GM23248 (cell line): ENCODE results near the gene TNFRSF21. TPM values are rescaled to one million over a fixed set of nuclear protein-coding genes. Genes with fewer than 3 reads are reported as not detected.

ENCODE experiments used
- DNase-seq: peaks from one replicate; pipeline ENCODE4 v3.0.0-alpha.2; 2015
- H2AFZ ChIP-seq: fragments of 200-600 bp; sonication (generic); 2 replicates; pipeline ENCODE4 v1.6.1; 2016; ENCODE audit warnings: antibody characterized with exemption
- H3F3A ChIP-seq: fragments of 200-600 bp; sonication (generic); 2 replicates; pipeline ENCODE4 v1.6.1; 2016; ENCODE audit warnings: mild to moderate bottlenecking, antibody characterized with exemption, mixed run types; ENCODE audit not compliant: insufficient read depth
- H3K27ac ChIP-seq: fragments of 200-600 bp; sonication (generic); 2 replicates; pipeline ENCODE4 v1.5.1; 2016; ENCODE audit warnings: mild to moderate bottlenecking
- H3K27me3 ChIP-seq: fragments of 200-600 bp; sonication (generic); replicated peaks from 2 replicates; pipeline ENCODE4 v1.6.1; 2016; ENCODE audit warnings: mild to moderate bottlenecking; ENCODE audit not compliant: insufficient read depth
- H3K36me3 ChIP-seq: fragments of 200-600 bp; sonication (generic); 2 replicates; pipeline ENCODE4 v1.6.1; 2016; ENCODE audit warnings: low read depth, mild to moderate bottlenecking
- H3K4me1 ChIP-seq: fragments of 200-600 bp; sonication (generic); 2 replicates; pipeline ENCODE4 v1.6.1; 2016; ENCODE audit warnings: mild to moderate bottlenecking; ENCODE audit not compliant: insufficient read depth
- H3K4me2 ChIP-seq: fragments of 200-600 bp; sonication (generic); one replicate; pipeline ENCODE4 v1.6.1; 2016; ENCODE audit warnings: mild to moderate bottlenecking; ENCODE audit not compliant: unreplicated experiment
- H3K4me3 ChIP-seq: fragments of 200-600 bp; sonication (generic); 2 replicates; pipeline ENCODE4 v1.5.1; 2016; ENCODE audit warnings: mild to moderate bottlenecking
- H3K79me2 ChIP-seq: fragments of 200-600 bp; sonication (generic); 2 replicates; pipeline ENCODE4 v1.6.1; 2016; ENCODE audit warnings: mild to moderate bottlenecking; ENCODE audit not compliant: insufficient read depth
- H3K9ac ChIP-seq: fragments of 200-600 bp; sonication (generic); 2 replicates; pipeline ENCODE4 v1.6.1; 2016; ENCODE audit warnings: mild to moderate bottlenecking
- H3K9me2 ChIP-seq: fragments of 200-600 bp; sonication (generic); 2 replicates; pipeline ENCODE4 v1.6.1; 2016; ENCODE audit warnings: mixed run types, mild to moderate bottlenecking, moderate library complexity; ENCODE audit not compliant: insufficient read depth
- H3K9me3 ChIP-seq: fragments of 200-600 bp; sonication (generic); one replicate; pipeline ENCODE4 v1.6.1; 2017; ENCODE audit warnings: low read depth
- H4K20me1 ChIP-seq: fragments of 200-600 bp; sonication (generic); 2 replicates; pipeline ENCODE4 v1.6.0; 2016; ENCODE audit not compliant: insufficient read depth
- EZH2 ChIP-seq: fragments of 200-600 bp; sonication (generic); IDR thresholded peaks from 2 replicates; pipeline ENCODE4 v1.6.1; 2018; ENCODE audit warnings: antibody characterized with exemption, mild to moderate bottlenecking; ENCODE audit not compliant: insufficient read depth, poor library complexity, severe bottlenecking
- EZH2phosphoT487 ChIP-seq: fragments of 200-600 bp; sonication (generic); IDR thresholded peaks from 2 replicates; pipeline ENCODE4 v1.6.1; 2018; ENCODE audit warnings: antibody characterized with exemption, moderate library complexity, mild to moderate bottlenecking, low read depth; ENCODE audit not compliant: insufficient read depth
- WGBS, 2 experiments: methylation state at CpG; one replicate each; pipeline ENCODE4 v1.1.6; 2015 to 2017; ENCODE audit warnings: low lambda C conversion rate in 2 of 2, low coverage in 1 of 2; ENCODE audit errors: missing lambda C conversion rate in 2 of 2; 5-methylcytosine and 5-hydroxymethylcytosine counted together
- in situ Hi-C: fragments of 300-500 bp; cut with MboI; formaldehyde crosslinking; loops from 2 replicates; pipeline ENCODE4 v1.15.0; 2020
- polyA plus RNA-seq: library from polyadenylated mRNA; unstranded; fragments of >200 nt; fragmentation: Nextera tagmentation; extraction: Ambion mirVana; gene quantifications from 2 replicates; pipeline ENCODE4 v1.2.1, GENCODE V29; 2016
- total RNA-seq: library from RNA; depleted of rRNA; stranded (reverse); fragments of >200 nt; shearing (Covaris generic); gene quantifications from 2 replicates; pipeline ENCODE4 v1.2.3, GENCODE V29; 2014

TNFRSF21 gene
- total and polyA plus RNA-seq, 2 experiments from 2014 or later = 3.9 to 8.4 TPM

GRCh38 chr6:47323887-47324286 is 14.2 kb upstream of the TNFRSF21 start:
- Histone ChIP-seq H3K79me2 (no peaks in the 10 kb centered on the region), H3K4me1 (no peaks in the 10 kb centered on the region), H3K9ac (no peak overlapping the region), H4K20me1 (no peaks in the 10 kb centered on the region), H3K36me3 (no peaks in the 10 kb centered on the region), H2AFZ (no peak overlapping the region), H3F3A (no peaks in the 10 kb centered on the region), H3K9me2 (no peaks in the 10 kb centered on the region), H3K4me3 (no peak overlapping the region), H3K4me2 (no peak overlapping the region), H3K9me3 (no peaks in the 10 kb centered on the region), H3K27me3 (0 out of 2 replicates have a peak, but pooled peaks cover 3% of the 10 kb centered on the region), H3K27ac (no peak overlapping the region)
- WGBS, 2 experiments = 0 to 17% methylated on average over 1 of the region's 1 CpG
- DNase-seq = no peak
- no peak for TF ChIP-seq EZH2phosphoT487
- TF ChIP-seq EZH2 = no peak
- in situ Hi-C loops = no loop called here

GRCh38 chr6:47323321-47323720 is 13.6 kb upstream of the TNFRSF21 start:
- no peaks in the 10 kb centered on the region for H4K20me1 ChIP-seq
- H3K9me2 ChIP-seq = no peaks in the 10 kb centered on the region
- H2AFZ ChIP-seq = no peak overlapping the region
- WGBS, 2 experiments = 34 to 46% methylated on average over 2 of the region's 2 CpGs
- in situ Hi-C loops = no loop called here
- H3K36me3 ChIP-seq = no peaks in the 10 kb centered on the region
- no peaks in the 10 kb centered on the region for H3K9me3 ChIP-seq
- H3K27ac ChIP-seq = no peak overlapping the region
- no peak for DNase-seq
- H3K4me2 ChIP-seq = no peak overlapping the region
- H3K9ac ChIP-seq = no peak overlapping the region
- no peak for TF ChIP-seq EZH2phosphoT487
- no peaks in the 10 kb centered on the region for H3K4me1 ChIP-seq
- 0 out of 2 replicates have a peak, but pooled peaks cover 6% of the 10 kb centered on the region for H3K27me3 ChIP-seq
- no peak overlapping the region for H3K4me3 ChIP-seq
- no peaks in the 10 kb centered on the region for H3F3A ChIP-seq
- H3K79me2 ChIP-seq = no peaks in the 10 kb centered on the region

GRCh38 chr6:47321577-47321976 is 11.9 kb upstream of the TNFRSF21 start:
- H3K27ac ChIP-seq = no peak overlapping the region
- in situ Hi-C loops = no loop called here
- TF ChIP-seq EZH2phosphoT487 = no peak
- TF ChIP-seq EZH2 = no peak
- no peaks in the 10 kb centered on the region for H3K9me3 ChIP-seq
- no peaks in the 10 kb centered on the region for H3K36me3 ChIP-seq
- H3K4me1 ChIP-seq = no peaks in the 10 kb centered on the region
- 40 to 45% methylated on average over 4 of the region's 4 CpGs for WGBS, 2 experiments
- no peak overlapping the region for H3K4me3 ChIP-seq
- H3K9ac ChIP-seq = no peak overlapping the region
- no peak overlapping the region for H3K4me2 ChIP-seq
- DNase-seq = no peak
- H3K9me2 ChIP-seq = no peaks in the 10 kb centered on the region
- no peak overlapping the region for H2AFZ ChIP-seq
- H3F3A ChIP-seq = no peaks in the 10 kb centered on the region
- 0 out of 2 replicates have a peak, but pooled peaks cover 6% of the 10 kb centered on the region for H3K27me3 ChIP-seq
- no peaks in the 10 kb centered on the region for H3K79me2 ChIP-seq
- H4K20me1 ChIP-seq = no peaks in the 10 kb centered on the region

- Histone ChIP-seq H3F3A (no peaks in the 10 kb centered on the region), H3K27me3 (0 out of 2 replicates have a peak, but pooled peaks cover 6% of the 10 kb centered on the region), H3K9me2 (no peaks in the 10 kb centered on the region), H3K79me2 (no peaks in the 10 kb centered on the region), H3K4me1 (no peaks in the 10 kb centered on the region), H3K4me3 (no peak overlapping the region), H3K36me3 (no peaks in the 10 kb centered on the region), H3K4me2 (no peak overlapping the region), H3K9ac (no peak overlapping the region), H3K9me3 (no peaks in the 10 kb centered on the region), H4K20me1 (no peaks in the 10 kb centered on the region), H3K27ac (no peak overlapping the region), H2AFZ (no peak overlapping the region)
- DNase-seq = no peak
- 13 to 14% methylated on average over 4 of the region's 4 CpGs for WGBS, 2 experiments
- no peak for TF ChIP-seq EZH2phosphoT487
- in situ Hi-C loops = no loop called here
Measured at GRCh38 chr6:47319867-47320266, 10.2 kb upstream of the TNFRSF21 start.

- no peak for DNase-seq
- no peak overlapping the region for H2AFZ ChIP-seq
Measured at GRCh38 chr6:47319382-47319781, 9.7 kb upstream of the TNFRSF21 start.

More at GRCh38 chr6:47319382-47319781, 9.7 kb upstream of the TNFRSF21 start:
- Histone ChIP-seq H4K20me1 (no peaks in the 10 kb centered on the region), H3K27me3 (0 out of 2 replicates have a peak, but pooled peaks cover 6% of the 10 kb centered on the region), H3F3A (no peaks in the 10 kb centered on the region), H3K79me2 (no peaks in the 10 kb centered on the region), H3K36me3 (no peaks in the 10 kb centered on the region), H3K9ac (no peak overlapping the region), H3K4me3 (no peak overlapping the region), H3K9me3 (no peaks in the 10 kb centered on the region), H3K4me2 (no peak overlapping the region), H3K9me2 (no peaks in the 10 kb centered on the region), H3K4me1 (no peaks in the 10 kb centered on the region), H3K27ac (no peak overlapping the region)
- WGBS, 2 experiments = 23 to 38% methylated on average over 3 of the region's 3 CpGs
- in situ Hi-C loops = no loop called here
- TF ChIP-seq EZH2 (no peak), EZH2phosphoT487 (no peak)
